ENCODE data around the gene PLA2G3. TPM values are rescaled to one million over a fixed set of nuclear protein-coding genes. Genes with fewer than 3 reads are reported as not detected.

The PLA2G3 gene
- total RNA-seq, 1 experiment from 2014 or later: not detected

- Histone ChIP-seq H3K4me3 (ENCODE audit: low read length) (no peak overlapping the region), H3K36me3 (ENCODE audit: insufficient read depth, low read length) (no peaks in the 10 kb centered on the region), H3K27ac (ENCODE audit: low read length) (no peak overlapping the region), H3K79me2 (ENCODE audit: low read length) (no peaks in the 10 kb centered on the region), H3K4me1 (ENCODE audit: low read length) (peaks cover 46% of the 10 kb centered on the region), H3K27me3 (ENCODE audit: low read length) (no peaks in the 10 kb centered on the region), H4K20me1 (ENCODE audit: insufficient read depth, low read depth, low read length) (0 out of 2 replicates have a peak, but pooled peaks cover 6% of the 10 kb centered on the region), H3K4me2 (ENCODE audit: low read depth, low read length, poor library complexity, severe bottlenecking) (no peak overlapping the region), H3K9me3 (ENCODE audit: low read length) (no peaks in the 10 kb centered on the region), H3K9ac (ENCODE audit: low read length) (no peak overlapping the region), H3K9me2 (replicated peaks; ENCODE audit: insufficient read depth, low read length) (no peaks in the 10 kb centered on the region), H2AFZ (ENCODE audit: low read length) (no peak overlapping the region)
- no peak for DNase-seq
These were observed 15.4 kb downstream of the PLA2G3 start for GRCh38 chr22:31124811-31125465.

GRCh38 chr22:31124290-31124689, 16.0 kb downstream of the PLA2G3 start:
- Histone ChIP-seq H3K4me2 (ENCODE audit: low read depth, low read length, poor library complexity, severe bottlenecking) (no peak overlapping the region), H3K9me2 (replicated peaks; ENCODE audit: insufficient read depth, low read length) (no peaks in the 10 kb centered on the region), H3K4me1 (ENCODE audit: low read length) (peaks cover 46% of the 10 kb centered on the region), H3K36me3 (ENCODE audit: insufficient read depth, low read length) (no peaks in the 10 kb centered on the region), H3K4me3 (ENCODE audit: low read length) (no peak overlapping the region), H3K9ac (ENCODE audit: low read length) (no peak overlapping the region), H2AFZ (ENCODE audit: low read length) (no peak overlapping the region), H3K27me3 (ENCODE audit: low read length) (no peaks in the 10 kb centered on the region), H4K20me1 (ENCODE audit: insufficient read depth, low read depth, low read length) (0 out of 2 replicates have a peak, but pooled peaks cover 6% of the 10 kb centered on the region), H3K9me3 (ENCODE audit: low read length) (no peaks in the 10 kb centered on the region), H3K27ac (ENCODE audit: low read length) (no peak overlapping the region), H3K79me2 (ENCODE audit: low read length) (no peaks in the 10 kb centered on the region)
- DNase-seq: no peak

DNA sequence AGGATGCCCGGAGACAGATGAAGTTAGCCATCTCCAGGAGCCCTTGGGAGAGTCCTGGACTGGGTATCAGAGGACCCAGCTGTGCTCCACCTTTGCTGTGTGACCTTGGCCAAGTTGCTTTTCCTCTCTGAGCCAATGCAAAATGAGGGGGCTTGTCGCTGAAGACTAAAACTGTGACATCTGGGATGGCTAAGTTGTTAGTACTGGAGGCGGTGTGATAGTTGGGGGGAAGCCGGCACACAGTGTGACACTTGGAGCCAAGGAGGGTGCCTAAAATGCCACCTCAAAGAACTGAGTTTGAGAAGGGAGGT, 17.1 kb downstream of the PLA2G3 start:
- no peaks in the 10 kb centered on the region for H3K9me3 ChIP-seq (ENCODE audit: low read length)
- no peaks in the 10 kb centered on the region for H3K27me3 ChIP-seq (ENCODE audit: low read length)
- H3K9ac ChIP-seq (ENCODE audit: low read length): no peak overlapping the region
- DNase-seq: no peak
- no peaks in the 10 kb centered on the region for H3K36me3 ChIP-seq (ENCODE audit: insufficient read depth, low read length)
- no peak overlapping the region for H2AFZ ChIP-seq (ENCODE audit: low read length)
- peaks cover 42% of the 10 kb centered on the region for H3K4me1 ChIP-seq (ENCODE audit: low read length)
- H3K9me2 ChIP-seq (replicated peaks; ENCODE audit: insufficient read depth, low read length): no peaks in the 10 kb centered on the region
- 0 out of 2 replicates have a peak, but pooled peaks cover 6% of the 10 kb centered on the region for H4K20me1 ChIP-seq (ENCODE audit: insufficient read depth, low read depth, low read length)
- no peak overlapping the region for H3K4me3 ChIP-seq (ENCODE audit: low read length)
- H3K4me2 ChIP-seq (ENCODE audit: low read depth, low read length, poor library complexity, severe bottlenecking): no peak overlapping the region
- H3K79me2 ChIP-seq (ENCODE audit: low read length): no peaks in the 10 kb centered on the region
- H3K27ac ChIP-seq (ENCODE audit: low read length): no peak overlapping the region

DNA sequence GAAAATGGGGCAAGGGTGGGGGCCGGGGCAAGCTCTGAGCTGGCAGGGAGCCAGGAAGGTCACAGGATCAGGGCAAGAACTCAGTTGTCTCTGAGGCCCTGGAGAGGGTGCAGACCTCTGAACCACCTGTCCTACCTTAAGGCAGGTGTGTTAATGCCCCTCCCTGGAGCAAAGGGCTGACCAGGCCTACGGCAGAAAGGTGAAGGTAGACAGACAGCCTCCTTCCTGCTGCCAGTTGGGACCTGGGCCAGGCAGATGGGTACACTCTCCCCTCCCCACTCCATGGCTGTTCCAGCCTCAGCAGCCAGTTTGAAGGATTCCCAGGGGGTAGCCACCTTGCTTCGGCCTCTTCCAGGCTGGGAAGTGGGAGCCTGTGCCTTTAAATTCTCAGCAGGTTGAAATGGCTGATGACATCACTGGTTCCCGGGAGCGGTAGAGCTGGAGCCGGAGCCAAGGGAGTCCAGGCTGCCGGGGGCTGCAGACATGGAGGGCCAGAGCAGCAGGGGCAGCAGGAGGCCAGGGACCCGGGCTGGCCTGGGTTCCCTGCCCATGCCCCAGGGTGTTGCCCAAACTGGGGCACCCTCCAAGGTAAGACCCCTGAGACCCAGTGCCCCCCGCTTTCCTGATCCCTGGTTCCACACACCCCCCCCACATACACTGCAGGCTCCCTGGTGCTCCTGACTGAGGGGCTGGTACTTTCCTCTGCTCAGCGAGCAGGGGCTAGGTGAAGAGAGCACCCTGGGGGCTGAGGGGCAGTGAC, 17.6 kb downstream of the PLA2G3 start, which contains the start of gene INPP5J:
TSS of gene INPP5J (plus strand) at position 435 of the 760 bp plus-strand sequence. CDS start at position 484, 49 bp downstream.
- Histone ChIP-seq H3K9me3 (ENCODE audit: low read length) (no peaks in the 10 kb centered on the region), H3K4me2 (ENCODE audit: low read depth, low read length, poor library complexity, severe bottlenecking) (no peak within 1 kb of the TSS), H4K20me1 (ENCODE audit: insufficient read depth, low read depth, low read length) (0 out of 2 replicates have a peak, but pooled peaks cover 6% of the 10 kb centered on the region), H3K36me3 (ENCODE audit: insufficient read depth, low read length) (no peaks in the 10 kb centered on the region), H3K27ac (ENCODE audit: low read length) (no peak within 1 kb of the TSS), H3K4me1 (ENCODE audit: low read length) (peaks cover 36% of the 10 kb centered on the region), H3K4me3 (ENCODE audit: low read length) (no peak within 1 kb of the TSS), H2AFZ (ENCODE audit: low read length) (no peak within 1 kb of the TSS), H3K79me2 (ENCODE audit: low read length) (no peaks in the 10 kb centered on the region), H3K9me2 (replicated peaks; ENCODE audit: insufficient read depth, low read length) (no peaks in the 10 kb centered on the region), H3K9ac (ENCODE audit: low read length) (no peak within 1 kb of the TSS), H3K27me3 (ENCODE audit: low read length) (no peaks in the 10 kb centered on the region)
- no peak for DNase-seq

DNA sequence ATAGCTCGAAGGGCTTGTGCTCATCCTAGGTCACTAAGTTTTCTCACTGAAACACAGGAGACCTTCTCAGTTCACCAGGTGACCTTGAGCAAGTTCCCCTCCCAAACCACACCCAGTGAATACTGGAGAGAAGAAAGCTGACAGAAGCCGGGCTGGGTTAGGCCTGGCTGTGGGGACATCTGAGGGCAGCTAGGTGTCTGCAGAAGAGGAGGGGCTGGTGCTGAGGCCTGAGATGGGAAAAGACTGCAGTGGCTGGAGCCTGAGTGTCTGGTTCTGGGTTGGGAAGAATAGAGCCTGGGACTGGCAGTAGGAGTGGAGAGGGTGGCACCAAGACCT, 18.1 kb downstream of the PLA2G3 start:
- no peak overlapping the region for H3K9ac ChIP-seq (ENCODE audit: low read length)
- no peaks in the 10 kb centered on the region for H3K9me3 ChIP-seq (ENCODE audit: low read length)
- H3K9me2 ChIP-seq (replicated peaks; ENCODE audit: insufficient read depth, low read length): no peaks in the 10 kb centered on the region
- H4K20me1 ChIP-seq (ENCODE audit: insufficient read depth, low read depth, low read length): 0 out of 2 replicates have a peak, but pooled peaks cover 6% of the 10 kb centered on the region
- DNase-seq: no peak
- H3K4me3 ChIP-seq (ENCODE audit: low read length): no peak overlapping the region
- H3K27ac ChIP-seq (ENCODE audit: low read length): no peak overlapping the region
- no peaks in the 10 kb centered on the region for H3K79me2 ChIP-seq (ENCODE audit: low read length)
- H2AFZ ChIP-seq (ENCODE audit: low read length): no peak overlapping the region
- H3K27me3 ChIP-seq (ENCODE audit: low read length): no peaks in the 10 kb centered on the region
- no peaks in the 10 kb centered on the region for H3K36me3 ChIP-seq (ENCODE audit: insufficient read depth, low read length)
- no peak overlapping the region for H3K4me2 ChIP-seq (ENCODE audit: low read depth, low read length, poor library complexity, severe bottlenecking)
- H3K4me1 ChIP-seq (ENCODE audit: low read length): peaks cover 31% of the 10 kb centered on the region

DNA sequence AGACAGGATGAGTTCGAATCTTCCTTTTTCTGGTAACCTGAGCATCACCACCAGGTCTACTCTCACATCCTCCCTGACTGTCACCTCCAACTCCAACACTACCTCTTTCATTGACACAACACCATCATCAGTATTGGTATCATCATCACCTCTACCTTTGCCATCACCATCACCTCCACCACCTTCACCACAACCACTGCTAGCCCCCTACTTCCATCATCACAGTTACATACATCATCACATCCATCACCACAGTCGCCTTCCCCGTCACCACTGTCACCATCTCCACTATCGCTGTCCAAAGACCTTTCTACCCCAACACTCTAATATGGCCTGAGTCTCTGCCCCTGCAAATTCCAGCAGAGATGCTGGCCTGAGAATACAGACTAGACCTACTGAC, 18.9 kb downstream of the PLA2G3 start:
- Histone ChIP-seq H3K4me2 (ENCODE audit: low read depth, low read length, poor library complexity, severe bottlenecking) (no peak overlapping the region), H3K79me2 (ENCODE audit: low read length) (no peaks in the 10 kb centered on the region), H2AFZ (ENCODE audit: low read length) (no peak overlapping the region), H3K4me1 (ENCODE audit: low read length) (peaks cover 23% of the 10 kb centered on the region), H3K36me3 (ENCODE audit: insufficient read depth, low read length) (no peaks in the 10 kb centered on the region), H4K20me1 (ENCODE audit: insufficient read depth, low read depth, low read length) (0 out of 2 replicates have a peak, but pooled peaks cover 6% of the 10 kb centered on the region), H3K9me2 (replicated peaks; ENCODE audit: insufficient read depth, low read length) (no peaks in the 10 kb centered on the region), H3K4me3 (ENCODE audit: low read length) (no peak overlapping the region), H3K9ac (ENCODE audit: low read length) (no peak overlapping the region), H3K27me3 (ENCODE audit: low read length) (no peaks in the 10 kb centered on the region), H3K9me3 (ENCODE audit: low read length) (no peaks in the 10 kb centered on the region), H3K27ac (ENCODE audit: low read length) (no peak overlapping the region)
- no peak for DNase-seq

- H3K4me3 ChIP-seq (ENCODE audit: low read length): no peak overlapping the region
- DNase-seq: no peak
- no peak overlapping the region for H2AFZ ChIP-seq (ENCODE audit: low read length)
- H3K79me2 ChIP-seq (ENCODE audit: low read length): no peaks in the 10 kb centered on the region
- H3K36me3 ChIP-seq (ENCODE audit: insufficient read depth, low read length): no peaks in the 10 kb centered on the region
- H3K4me1 ChIP-seq (ENCODE audit: low read length): peaks cover 15% of the 10 kb centered on the region
- no peaks in the 10 kb centered on the region for H3K9me3 ChIP-seq (ENCODE audit: low read length)
- H3K9me2 ChIP-seq (replicated peaks; ENCODE audit: insufficient read depth, low read length): no peaks in the 10 kb centered on the region
- H3K9ac ChIP-seq (ENCODE audit: low read length): no peak overlapping the region
- H3K27ac ChIP-seq (ENCODE audit: low read length): no peak overlapping the region
- H3K27me3 ChIP-seq (ENCODE audit: low read length): no peaks in the 10 kb centered on the region
- H4K20me1 ChIP-seq (ENCODE audit: insufficient read depth, low read depth, low read length): 0 out of 2 replicates have a peak, but pooled peaks cover 6% of the 10 kb centered on the region
- H3K4me2 ChIP-seq (ENCODE audit: low read depth, low read length, poor library complexity, severe bottlenecking): no peak overlapping the region
These were observed 19.7 kb downstream of the PLA2G3 start for GRCh38 chr22:31120642-31121041.

GRCh38 chr22:31120230-31120629, 20.1 kb downstream of the PLA2G3 start:
- Histone ChIP-seq H3K9me3 (ENCODE audit: low read length) (no peaks in the 10 kb centered on the region), H3K79me2 (ENCODE audit: low read length) (no peaks in the 10 kb centered on the region)

More at GRCh38 chr22:31120230-31120629, 20.1 kb downstream of the PLA2G3 start:
- DNase-seq: no peak
- Histone ChIP-seq H2AFZ (ENCODE audit: low read length) (no peak overlapping the region), H3K27me3 (ENCODE audit: low read length) (no peaks in the 10 kb centered on the region), H4K20me1 (ENCODE audit: insufficient read depth, low read depth, low read length) (0 out of 2 replicates have a peak, but pooled peaks cover 6% of the 10 kb centered on the region), H3K36me3 (ENCODE audit: insufficient read depth, low read length) (no peaks in the 10 kb centered on the region), H3K27ac (ENCODE audit: low read length) (no peak overlapping the region), H3K4me1 (ENCODE audit: low read length) (peaks cover 11% of the 10 kb centered on the region), H3K9me2 (replicated peaks; ENCODE audit: insufficient read depth, low read length) (no peaks in the 10 kb centered on the region), H3K4me3 (ENCODE audit: low read length) (no peak overlapping the region), H3K9ac (ENCODE audit: low read length) (no peak overlapping the region), H3K4me2 (ENCODE audit: low read depth, low read length, poor library complexity, severe bottlenecking) (no peak overlapping the region)

All from Karpas-422 (cell line).